HEK293 (cell line): Measurements from ENCODE around the gene IFT52.

ENCODE experiments used
- CTCF ChIA-PET: fragments of 350-600 bp; formaldehyde crosslinking; extraction: SDS; loops from one replicate; lab custom pipeline; 2021; ENCODE audit warnings: antibody characterized with exemption; lab: Yijun Ruan, JAX
- POLR2A ChIA-PET: fragments of 300-600 bp; formaldehyde crosslinking; extraction: SDS; loops from one replicate; lab custom pipeline; 2020; ENCODE audit warnings: antibody characterized with exemption, inconsistent platforms; lab: Yijun Ruan, JAX
- H3K27ac ChIP-seq: fragments of 200-500 bp; sonication (Bioruptor generic); 2 replicates; pipeline ENCODE4 v1.5.1; 2014; ENCODE audit warnings: low read depth, low read length, control low read depth, inconsistent platforms; ENCODE audit errors: extremely low read depth
- H3K36me3 ChIP-seq, 2 experiments: fragments of 200-500 bp in 1 of 2; sonication (Bioruptor generic) in 1 of 2; 1 replicate in 1 of 2; 2 replicates in 1 of 2; pipeline ENCODE4 v1.5.1; 2014 to 2017; ENCODE audit warnings: inconsistent platforms in 2 of 2, low read length in 2 of 2; ENCODE audit not compliant: control insufficient read depth in 2 of 2, insufficient read depth in 1 of 2
- H3K4me1 ChIP-seq: fragments of 200-500 bp; sonication (Bioruptor generic); 2 replicates; pipeline ENCODE4 v1.5.1; 2014; ENCODE audit warnings: mild to moderate bottlenecking, low read length, inconsistent platforms; ENCODE audit not compliant: control insufficient read depth, insufficient read depth
- H3K4me3 ChIP-seq: 2 replicates; pipeline ENCODE4 v1.5.1; 2011; ENCODE audit warnings: low read depth, mild to moderate bottlenecking, control low read depth, low read length, moderate library complexity
- H3K9me3 ChIP-seq: fragments of 200-500 bp; sonication (Bioruptor generic); 2 replicates; pipeline ENCODE4 v1.5.1; 2014; ENCODE audit warnings: low read depth, low read length, inconsistent platforms; ENCODE audit not compliant: control insufficient read depth, insufficient read depth
- KLF1 ChIP-seq: fragments of 450-650 bp; formaldehyde crosslinking; IDR thresholded peaks from 2 replicates; pipeline ENCODE4 v1.5.1; 2016; ENCODE audit warnings: missing biosample characterization, missing genetic modification characterization
- KLF7 ChIP-seq: fragments of 450-650 bp; formaldehyde crosslinking; IDR thresholded peaks from 2 replicates; pipeline ENCODE4 v1.5.1; 2016; ENCODE audit warnings: missing biosample characterization, missing genetic modification characterization, borderline replicate concordance
- OVOL3 ChIP-seq: fragments of 450-650 bp; formaldehyde crosslinking; IDR thresholded peaks from 2 replicates; pipeline ENCODE4 v1.5.1; 2016; ENCODE audit warnings: missing biosample characterization, missing genetic modification characterization
- REPIN1 ChIP-seq: fragments of 450-650 bp; formaldehyde crosslinking; IDR thresholded peaks from 2 replicates; pipeline ENCODE4 v1.5.1; 2017; ENCODE audit warnings: missing biosample characterization, missing genetic modification characterization, low read depth
- ZNF155 ChIP-seq: fragments of 450-650 bp; formaldehyde crosslinking; IDR thresholded peaks from 2 replicates; pipeline ENCODE4 v1.5.1; 2016; ENCODE audit warnings: missing biosample characterization, missing genetic modification characterization
- ZNF184 ChIP-seq: fragments of 450-650 bp; IDR thresholded peaks from 2 replicates; pipeline ENCODE4 v1.5.1; 2018; ENCODE audit warnings: missing biosample characterization, mild to moderate bottlenecking, missing genetic modification characterization
- ZNF2 ChIP-seq: fragments of 450-650 bp; formaldehyde crosslinking; IDR thresholded peaks from 2 replicates; pipeline ENCODE4 v1.5.1; 2016; ENCODE audit warnings: missing biosample characterization, missing genetic modification characterization
- ZNF223 ChIP-seq: fragments of 450-650 bp; formaldehyde crosslinking; IDR thresholded peaks from 2 replicates; pipeline ENCODE4 v1.5.1; 2016; ENCODE audit warnings: missing biosample characterization, missing genetic modification characterization
- ZNF335 ChIP-seq: fragments of 450-650 bp; formaldehyde crosslinking; conservative IDR thresholded peaks from 2 replicates; pipeline ENCODE4 v1.5.1; 2016; ENCODE audit warnings: missing biosample characterization, missing genetic modification characterization
- ZNF366 ChIP-seq: fragments of 450-650 bp; formaldehyde crosslinking; conservative IDR thresholded peaks from 2 replicates; pipeline ENCODE4 v1.5.1; 2016; ENCODE audit warnings: missing biosample characterization, missing genetic modification characterization
- ZNF510 ChIP-seq: fragments of 450-650 bp; formaldehyde crosslinking; IDR thresholded peaks from 2 replicates; pipeline ENCODE4 v1.5.1; 2018; ENCODE audit warnings: mild to moderate bottlenecking, missing genetic modification characterization, missing biosample characterization; ENCODE audit not compliant: insufficient replicate concordance
- ZNF544 ChIP-seq: fragments of 450-650 bp; formaldehyde crosslinking; IDR thresholded peaks from 2 replicates; pipeline ENCODE4 v1.5.0; 2017; ENCODE audit warnings: missing biosample characterization, missing genetic modification characterization
- ZNF561 ChIP-seq: fragments of 450-650 bp; IDR thresholded peaks from 2 replicates; pipeline ENCODE4 v1.5.1; 2018; ENCODE audit warnings: missing biosample characterization, missing genetic modification characterization, borderline replicate concordance
- ZNF621 ChIP-seq: fragments of 450-650 bp; formaldehyde crosslinking; IDR thresholded peaks from 2 replicates; pipeline ENCODE4 v1.5.1; 2017; ENCODE audit warnings: missing biosample characterization, missing genetic modification characterization
- ZNF626 ChIP-seq: fragments of 450-650 bp; sonication (Bioruptor Pico); formaldehyde crosslinking; IDR thresholded peaks from 2 replicates; pipeline ENCODE4 v1.5.1; 2018; ENCODE audit warnings: missing biosample characterization, missing genetic modification characterization, inconsistent platforms
- ZNF629 ChIP-seq: fragments of 450-650 bp; formaldehyde crosslinking; IDR thresholded peaks from 2 replicates; pipeline ENCODE4 v1.5.1; 2017; ENCODE audit warnings: missing biosample characterization, missing genetic modification characterization
- ZNF701 ChIP-seq: fragments of 450-650 bp; formaldehyde crosslinking; IDR thresholded peaks from 2 replicates; pipeline ENCODE4 v1.5.1; 2016; ENCODE audit warnings: missing biosample characterization, missing genetic modification characterization
- TF ChIP-seq, protein P1 (sequence below): fragments of 450-650 bp; IDR thresholded peaks from 2 replicates; pipeline ENCODE4 v1.5.1; 2018; ENCODE audit warnings: missing biosample characterization, missing genetic modification characterization
- TF ChIP-seq, protein P2 (sequence below): fragments of 450-650 bp; formaldehyde crosslinking; IDR thresholded peaks from 2 replicates; pipeline ENCODE4 v1.5.1; 2016; ENCODE audit warnings: missing biosample characterization, missing genetic modification characterization
- TF ChIP-seq, protein P3 (sequence below): fragments of 450-650 bp; formaldehyde crosslinking; IDR thresholded peaks from 2 replicates; pipeline ENCODE4 v1.5.0; 2017; ENCODE audit warnings: missing biosample characterization, missing genetic modification characterization, borderline replicate concordance

Gene IFT52

DNA sequence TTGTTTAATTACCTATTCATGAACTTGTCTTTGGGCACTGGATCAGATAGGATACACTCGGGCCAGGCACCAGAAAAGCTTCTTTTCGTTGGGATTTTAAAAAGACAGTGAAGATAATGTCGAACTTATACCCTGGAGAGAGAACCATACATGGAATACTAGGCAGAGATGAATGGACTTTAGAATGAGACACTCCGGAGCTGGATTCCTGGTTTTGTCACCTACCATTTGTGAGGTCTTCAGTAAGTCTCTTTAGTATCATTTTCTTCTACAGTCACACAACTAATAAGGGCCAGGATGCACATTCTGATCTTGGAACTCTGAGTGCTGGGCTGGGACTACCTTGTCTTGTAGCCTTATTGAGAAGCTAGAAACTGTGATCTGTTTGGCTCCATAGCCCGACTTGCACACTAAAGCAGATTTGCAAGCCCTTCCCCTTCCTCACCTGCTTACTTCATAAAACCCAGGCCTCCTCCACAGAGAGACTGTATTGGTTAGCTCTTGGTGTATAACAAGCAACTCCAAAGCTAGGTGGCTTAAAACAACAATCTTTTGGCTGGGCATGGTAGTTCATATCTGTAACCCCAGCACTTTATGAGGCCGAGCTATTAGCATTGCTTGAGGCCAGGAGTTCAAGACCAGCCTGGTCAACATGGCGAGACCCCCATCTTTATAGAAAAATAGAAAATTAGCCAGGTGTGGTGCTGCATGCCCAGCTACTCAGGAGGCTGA is 7.4 kb upstream of the IFT52 start:
- TF ChIP-seq ZNF701 (tag by site-specific recombination) (no peak), REPIN1 (tag by site-specific recombination) (no peak), KLF1 (tag by site-specific recombination) (no peak), ZNF366 (no peak)
- TF ChIP-seq, protein P1, sequence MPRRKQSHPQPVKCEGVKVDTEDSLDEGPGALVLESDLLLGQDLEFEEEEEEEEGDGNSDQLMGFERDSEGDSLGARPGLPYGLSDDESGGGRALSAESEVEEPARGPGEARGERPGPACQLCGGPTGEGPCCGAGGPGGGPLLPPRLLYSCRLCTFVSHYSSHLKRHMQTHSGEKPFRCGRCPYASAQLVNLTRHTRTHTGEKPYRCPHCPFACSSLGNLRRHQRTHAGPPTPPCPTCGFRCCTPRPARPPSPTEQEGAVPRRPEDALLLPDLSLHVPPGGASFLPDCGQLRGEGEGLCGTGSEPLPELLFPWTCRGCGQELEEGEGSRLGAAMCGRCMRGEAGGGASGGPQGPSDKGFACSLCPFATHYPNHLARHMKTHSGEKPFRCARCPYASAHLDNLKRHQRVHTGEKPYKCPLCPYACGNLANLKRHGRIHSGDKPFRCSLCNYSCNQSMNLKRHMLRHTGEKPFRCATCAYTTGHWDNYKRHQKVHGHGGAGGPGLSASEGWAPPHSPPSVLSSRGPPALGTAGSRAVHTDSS (tag by site-specific recombination), result no peak
- H3K4me1 ChIP-seq, result no peaks in the 10 kb centered on the region
- no peak overlapping the region for H3K4me3 ChIP-seq
- ChIA-PET CTCF (interaction anchor here (1.2 to 1.4 kb wide), 2 partner anchors 45 to 607 kb away, joined by 3 to 4 read pairs; no protein-coding TSS in a partner anchor), POLR2A (interaction anchor here (1.0 kb wide), 1 partner anchor 69 kb away, joined by 3 read pairs; no protein-coding TSS in a partner anchor)
- H3K9me3 ChIP-seq, result no peaks in the 10 kb centered on the region
- no peaks in the 10 kb centered on the region for H3K36me3 ChIP-seq
- no peak overlapping the region for H3K27ac ChIP-seq

DNA sequence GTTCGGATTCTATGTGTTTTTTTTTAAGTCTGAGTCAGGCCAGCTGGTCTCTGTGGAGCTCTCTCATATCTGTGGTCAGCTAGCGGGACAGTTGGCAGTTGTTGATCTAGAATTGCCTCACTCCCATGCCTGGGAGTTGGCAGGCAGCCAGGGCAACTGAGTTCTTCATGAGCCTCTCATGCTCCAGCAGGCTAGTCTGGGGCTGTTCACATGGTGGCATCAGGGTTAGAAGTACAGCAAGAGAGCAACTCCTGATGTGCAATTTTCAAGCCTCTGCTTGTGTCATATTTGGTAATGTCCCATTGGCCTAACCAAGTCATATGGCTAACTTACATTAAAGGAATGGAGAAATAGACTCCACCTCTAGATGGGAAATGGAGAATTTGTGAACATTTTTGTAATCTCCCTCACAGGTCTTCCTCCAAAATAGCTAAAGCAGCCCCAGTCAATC is 6.7 kb upstream of the IFT52 start:
- Histone ChIP-seq H3K27ac (no peak overlapping the region), H3K36me3 (no peaks in the 10 kb centered on the region), H3K9me3 (no peaks in the 10 kb centered on the region), H3K4me3 (no peak overlapping the region)
- CTCF ChIA-PET, result interaction anchor here (1.2 to 1.4 kb wide), 2 partner anchors 45 to 606 kb away, joined by 3 to 4 read pairs; no protein-coding TSS in a partner anchor
- TF ChIP-seq ZNF184 (peak; percentile 60; the same call in 1 of the 2 replicates), ZNF561 (tag by site-specific recombination) (peak; percentile 50; the same call in 1 of the 2 replicates), OVOL3 (tag by site-specific recombination) (no peak)
- TF ChIP-seq, protein P2, sequence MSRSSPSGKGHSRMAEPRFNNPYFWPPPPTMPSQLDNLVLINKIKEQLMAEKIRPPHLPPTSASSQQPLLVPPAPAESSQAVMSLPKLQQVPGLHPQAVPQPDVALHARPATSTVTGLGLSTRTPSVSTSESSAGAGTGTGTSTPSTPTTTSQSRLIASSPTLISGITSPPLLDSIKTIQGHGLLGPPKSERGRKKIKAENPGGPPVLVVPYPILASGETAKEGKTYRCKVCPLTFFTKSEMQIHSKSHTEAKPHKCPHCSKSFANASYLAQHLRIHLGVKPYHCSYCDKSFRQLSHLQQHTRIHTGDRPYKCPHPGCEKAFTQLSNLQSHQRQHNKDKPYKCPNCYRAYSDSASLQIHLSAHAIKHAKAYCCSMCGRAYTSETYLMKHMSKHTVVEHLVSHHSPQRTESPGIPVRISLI (tag by site-specific recombination), result no peak
- TF ChIP-seq, all 188 proteins: peak for 2
- POLR2A ChIA-PET, result no interaction called here
- no peaks in the 10 kb centered on the region for H3K4me1 ChIP-seq

DNA sequence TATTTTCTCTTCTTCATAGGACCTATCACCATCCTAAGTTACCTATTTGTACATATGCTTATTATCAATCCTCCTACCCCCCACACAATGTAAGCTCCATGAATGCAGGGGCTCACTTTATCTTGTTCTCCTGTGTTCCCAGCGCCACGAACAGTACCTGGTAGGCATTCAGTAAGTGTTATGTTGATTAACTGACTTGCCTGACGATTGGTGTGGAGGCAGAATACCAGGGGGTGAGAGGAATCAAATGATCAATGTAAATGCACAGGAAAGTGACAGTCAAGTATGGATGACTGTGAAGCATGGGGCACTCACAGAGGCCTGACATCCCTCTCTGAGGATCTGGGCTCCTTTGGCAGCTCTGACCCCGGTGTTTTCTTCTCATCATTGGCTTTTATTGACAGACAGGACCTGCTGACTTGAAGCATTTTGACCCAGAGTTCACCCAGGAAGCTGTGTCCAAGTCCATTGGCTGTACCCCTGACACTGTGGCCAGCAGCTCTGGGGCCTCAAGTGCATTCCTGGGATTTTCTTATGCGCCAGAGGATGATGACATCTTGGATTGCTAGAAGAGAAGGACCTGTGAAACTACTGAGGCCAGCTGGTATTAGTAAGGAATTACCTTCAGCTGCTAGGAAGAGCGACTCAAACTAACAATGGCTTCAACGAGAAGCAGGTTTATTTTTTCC is 6.1 kb upstream of the IFT52 start:
- TF ChIP-seq ZNF223 (tag by site-specific recombination), result no peak
- TF ChIP-seq ZNF621 (tag by site-specific recombination), result no peak
- no peak for TF ChIP-seq ZNF155 (tag by site-specific recombination)
- TF ChIP-seq KLF7 (tag by site-specific recombination), result no peak
- ChIA-PET CTCF (interaction anchor here (0.6 to 1.4 kb wide), 4 partner anchors 47 to 606 kb away, joined by 3 to 8 read pairs (median 4); no protein-coding TSS in a partner anchor), POLR2A (no interaction called here)
- H3K9me3 ChIP-seq, result no peaks in the 10 kb centered on the region
- H3K27ac ChIP-seq, result no peak overlapping the region
- H3K4me3 ChIP-seq, result no peak overlapping the region
- H3K36me3 ChIP-seq, result no peaks in the 10 kb centered on the region
- no peaks in the 10 kb centered on the region for H3K4me1 ChIP-seq

DNA sequence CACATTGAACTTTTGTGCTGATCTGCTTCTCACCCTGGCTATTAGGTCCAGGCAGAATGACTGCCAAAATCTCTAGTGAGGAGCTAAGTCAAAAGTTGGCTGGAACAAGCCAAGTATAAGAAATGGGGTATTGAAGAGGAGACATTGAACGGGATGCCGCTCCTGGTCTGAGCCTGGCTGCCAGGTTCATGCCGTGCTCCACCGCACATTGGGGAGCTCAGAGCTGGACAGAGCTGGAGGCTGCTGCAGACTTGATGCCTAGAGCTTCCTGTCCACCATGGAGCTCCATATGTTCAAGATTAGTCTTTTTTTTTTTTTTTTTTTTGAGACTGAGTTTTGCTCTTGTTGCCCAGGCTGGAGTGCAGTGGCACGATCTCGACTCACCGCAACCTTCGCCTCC is 4.1 kb upstream of the IFT52 start:
- CTCF ChIA-PET, result interaction anchor here (0.6 to 0.8 kb wide), 2 partner anchors 37 to 147 kb away, joined by 3 to 4 read pairs; no protein-coding TSS in a partner anchor
- no peak for TF ChIP-seq ZNF621 (tag by site-specific recombination)
- no peak for TF ChIP-seq ZNF2 (tag by site-specific recombination)
- TF ChIP-seq ZNF510 (tag by site-specific recombination), result no peak
- TF ChIP-seq KLF1 (tag by site-specific recombination), result no peak
- no peak for TF ChIP-seq ZNF335 (tag by site-specific recombination)
- no peak for TF ChIP-seq ZNF626
- TF ChIP-seq, protein P3, sequence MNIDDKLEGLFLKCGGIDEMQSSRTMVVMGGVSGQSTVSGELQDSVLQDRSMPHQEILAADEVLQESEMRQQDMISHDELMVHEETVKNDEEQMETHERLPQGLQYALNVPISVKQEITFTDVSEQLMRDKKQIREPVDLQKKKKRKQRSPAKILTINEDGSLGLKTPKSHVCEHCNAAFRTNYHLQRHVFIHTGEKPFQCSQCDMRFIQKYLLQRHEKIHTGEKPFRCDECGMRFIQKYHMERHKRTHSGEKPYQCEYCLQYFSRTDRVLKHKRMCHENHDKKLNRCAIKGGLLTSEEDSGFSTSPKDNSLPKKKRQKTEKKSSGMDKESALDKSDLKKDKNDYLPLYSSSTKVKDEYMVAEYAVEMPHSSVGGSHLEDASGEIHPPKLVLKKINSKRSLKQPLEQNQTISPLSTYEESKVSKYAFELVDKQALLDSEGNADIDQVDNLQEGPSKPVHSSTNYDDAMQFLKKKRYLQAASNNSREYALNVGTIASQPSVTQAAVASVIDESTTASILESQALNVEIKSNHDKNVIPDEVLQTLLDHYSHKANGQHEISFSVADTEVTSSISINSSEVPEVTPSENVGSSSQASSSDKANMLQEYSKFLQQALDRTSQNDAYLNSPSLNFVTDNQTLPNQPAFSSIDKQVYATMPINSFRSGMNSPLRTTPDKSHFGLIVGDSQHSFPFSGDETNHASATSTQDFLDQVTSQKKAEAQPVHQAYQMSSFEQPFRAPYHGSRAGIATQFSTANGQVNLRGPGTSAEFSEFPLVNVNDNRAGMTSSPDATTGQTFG (tag by site-specific recombination), result no peak
- TF ChIP-seq ZNF544 (tag by site-specific recombination), result no peak
- no peak for TF ChIP-seq ZNF629 (tag by site-specific recombination)
- Histone ChIP-seq H3K4me3 (no peak overlapping the region), H3K4me1 (no peaks in the 10 kb centered on the region), H3K27ac (no peak overlapping the region), H3K9me3 (no peaks in the 10 kb centered on the region), H3K36me3 (no peaks in the 10 kb centered on the region)
- POLR2A ChIA-PET, result interaction anchor here (0.6 kb wide), 1 partner anchor 68 kb away, joined by 4 read pairs; no protein-coding TSS in a partner anchor
